Naive thymus-derived CD4-positive, alpha-beta T cell (primary cell): ENCODE results near the gene DLX6. TPM values are rescaled to one million over a fixed set of nuclear protein-coding genes. Genes with fewer than 3 reads are reported as not detected.

Experiments
- ATAC-seq: fragments of 150-1000 bp; cut with Tn5 transposase; 2 replicates; pipeline ENCODE4 v1.10.0; 2021; ENCODE audit warnings: mild to moderate bottlenecking, moderate library complexity
- CTCF ChIA-PET: fragments of 350-600 bp; sonication (Branson Sonifier 250); formaldehyde crosslinking; loops from one replicate; lab custom pipeline; 2021; ENCODE audit warnings: antibody characterized with exemption; lab: Charles Lee
- POLR2A ChIA-PET: fragments of 350-600 bp; sonication (Branson Sonifier 250); formaldehyde crosslinking; loops from one replicate; lab custom pipeline; 2021; ENCODE audit warnings: antibody characterized with exemption, inconsistent platforms; lab: Charles Lee
- DNase-seq, 9 donors: peaks; one replicate each; pipeline versions ENCODE4 v3.0.0 to v3.0.0-alpha.2; 2020 to 2022; ENCODE audit warnings: mixed read lengths in 1 of 9
- H3K27ac ChIP-seq: one replicate; pipeline ENCODE4 v1.7.0; 2013; ENCODE audit warnings: mild to moderate bottlenecking, low read depth, low read length, moderate library complexity
- H3K27me3 ChIP-seq, 2 donors: one replicate each; pipeline ENCODE4 v1.7.0; 2013; ENCODE audit warnings: low read length in 2 of 2, mild to moderate bottlenecking in 2 of 2, moderate library complexity in 2 of 2; ENCODE audit not compliant: control insufficient read depth in 2 of 2, insufficient read depth in 2 of 2
- H3K36me3 ChIP-seq, 3 experiments: 1 replicate in 2 of 3; 2 replicates in 1 of 3; pipeline ENCODE4 v1.7.0; 2013; ENCODE audit warnings: low read length in 3 of 3, mild to moderate bottlenecking in 3 of 3, moderate library complexity in 1 of 3; ENCODE audit not compliant: insufficient read depth in 3 of 3, control insufficient read depth in 2 of 3
- H3K4me1 ChIP-seq, 2 donors: one replicate each; pipeline ENCODE4 v1.7.0; 2013; ENCODE audit warnings: low read length in 2 of 2, mild to moderate bottlenecking in 2 of 2, moderate library complexity in 1 of 2; ENCODE audit not compliant: control insufficient read depth in 2 of 2, insufficient read depth in 2 of 2
- H3K4me3 ChIP-seq: 2 replicates; pipeline ENCODE4 v1.7.0; 2013; ENCODE audit warnings: mild to moderate bottlenecking, low read length
- H3K9me3 ChIP-seq, 3 experiments: 1 replicate in 2 of 3; 2 replicates in 1 of 3; pipeline ENCODE4 v1.7.0; 2013; ENCODE audit warnings: low read length in 3 of 3; ENCODE audit not compliant: control insufficient read depth in 2 of 3
- H3K27ac Mint-ChIP-seq, 9 donors: one replicate each; pipeline ENCODE4 v1.8.0; 2020 to 2022; ENCODE audit warnings: mixed read lengths in 9 of 9, mild to moderate bottlenecking in 8 of 9, moderate library complexity in 5 of 9, inconsistent platforms in 2 of 9
- H3K27me3 Mint-ChIP-seq, 5 donors: one replicate each; pipeline ENCODE4 v1.8.0; 2021 to 2022; ENCODE audit warnings: mixed read lengths in 5 of 5, mild to moderate bottlenecking in 1 of 5
- H3K36me3 Mint-ChIP-seq, 5 donors: one replicate each; pipeline ENCODE4 v1.8.0; 2020 to 2022; ENCODE audit warnings: mixed read lengths in 5 of 5, mild to moderate bottlenecking in 3 of 5, inconsistent platforms in 1 of 5
- H3K4me1 Mint-ChIP-seq, 7 donors: one replicate each; pipeline ENCODE4 v1.8.0; 2020 to 2022; ENCODE audit warnings: mixed read lengths in 7 of 7, mild to moderate bottlenecking in 3 of 7, inconsistent platforms in 1 of 7
- H3K4me3 Mint-ChIP-seq, 10 donors: one replicate each; pipeline ENCODE4 v1.8.0; 2020 to 2022; ENCODE audit warnings: mild to moderate bottlenecking in 10 of 10, mixed read lengths in 10 of 10, moderate library complexity in 6 of 10, inconsistent platforms in 2 of 10
- H3K9me3 Mint-ChIP-seq, 11 donors: one replicate each; pipeline ENCODE4 v1.8.0; 2020 to 2022; ENCODE audit warnings: mixed read lengths in 11 of 11, mild to moderate bottlenecking in 4 of 11, inconsistent platforms in 1 of 11, moderate library complexity in 1 of 11
- intact Hi-C, 2 donors: fragments of 100-400 bp; cut with micrococcal nuclease; formaldehyde crosslinking; loops; one replicate each; pipeline ENCODE4 v1.15.1; 2023
- polyA plus RNA-seq, 2 donors: library from polyadenylated mRNA; unstranded; fragments of 300-500 nt; fragmentation: Illumina TruSeq; gene quantifications; one replicate each; pipeline ENCODE4 v1.2.3, GENCODE V29; 2021
- total RNA-seq, 6 experiments: library from RNA in 5 of 6; stranded (reverse) in 5 of 6; gene quantifications; 1 replicate in 5 of 6; 2 replicates in 1 of 6; pipeline ENCODE4 v1.2.3 and lab custom pipeline; 2021 to 2026

DLX6 gene
- total and polyA plus RNA-seq, 7 experiments from 2014 or later: not detected

DNA sequence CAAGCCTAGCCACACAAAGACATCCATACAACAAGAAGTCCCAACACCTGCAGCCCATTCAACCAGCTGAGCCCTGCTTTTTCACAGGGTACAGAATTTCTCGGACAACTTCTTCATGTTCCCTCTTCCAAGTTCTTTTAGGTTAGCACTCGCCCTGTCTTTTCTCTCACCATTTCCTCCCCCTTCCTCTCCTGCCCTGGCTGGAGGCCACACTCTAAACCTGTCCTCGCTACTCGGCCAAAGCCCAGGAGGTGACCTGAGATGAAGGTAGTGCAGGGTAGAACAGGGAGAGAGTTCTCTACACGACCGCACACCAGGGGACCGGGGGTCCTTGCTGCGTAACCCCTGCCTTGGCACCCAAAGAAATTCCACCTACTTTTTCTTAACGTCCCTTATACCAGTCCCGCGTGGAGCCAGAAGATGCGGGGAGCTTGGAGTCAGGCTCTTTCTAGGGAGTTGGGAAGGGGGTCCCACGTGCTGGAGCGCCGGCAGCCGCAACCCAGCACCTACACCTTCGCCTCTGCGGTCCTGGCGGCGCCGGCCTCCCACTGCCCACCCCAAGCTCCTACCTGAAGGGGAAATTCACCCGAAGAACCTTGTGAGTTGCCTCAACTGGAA lies 16.0 kb upstream of the DLX6 start:
- Mint-ChIP-seq H3K36me3 (peaks cover 0 to 10% (median 3%) of the 10 kb centered on the region in 5 donors), H3K9me3 (peaks cover 0 to 27% (median 6%) of the 10 kb centered on the region in 11 donors), H3K4me1 (peaks cover 0 to 11% (median 0%) of the 10 kb centered on the region in 7 donors), H3K4me3 (no peak overlapping the region), H3K27me3 (peaks cover 75 to 95% (median 86%) of the 10 kb centered on the region in 5 donors), H3K27ac (no peak overlapping the region)
- ATAC-seq (no peak), DNase-seq (no peak)
- ChIA-PET POLR2A (no interaction called here), CTCF (no interaction called here)
- H3K4me1 ChIP-seq: no peaks in the 10 kb centered on the region
- no peak overlapping the region for H3K4me3 ChIP-seq
- intact Hi-C loops: no loop called here
- H3K27ac ChIP-seq: no peak overlapping the region
- no peaks in the 10 kb centered on the region for H3K36me3 ChIP-seq
- H3K27me3 ChIP-seq: peaks cover 6 to 19% of the 10 kb centered on the region in 2 donors
- H3K9me3 ChIP-seq: peaks cover 0 to 11% (median 0%) of the 10 kb centered on the region in 3 experiments

DNA sequence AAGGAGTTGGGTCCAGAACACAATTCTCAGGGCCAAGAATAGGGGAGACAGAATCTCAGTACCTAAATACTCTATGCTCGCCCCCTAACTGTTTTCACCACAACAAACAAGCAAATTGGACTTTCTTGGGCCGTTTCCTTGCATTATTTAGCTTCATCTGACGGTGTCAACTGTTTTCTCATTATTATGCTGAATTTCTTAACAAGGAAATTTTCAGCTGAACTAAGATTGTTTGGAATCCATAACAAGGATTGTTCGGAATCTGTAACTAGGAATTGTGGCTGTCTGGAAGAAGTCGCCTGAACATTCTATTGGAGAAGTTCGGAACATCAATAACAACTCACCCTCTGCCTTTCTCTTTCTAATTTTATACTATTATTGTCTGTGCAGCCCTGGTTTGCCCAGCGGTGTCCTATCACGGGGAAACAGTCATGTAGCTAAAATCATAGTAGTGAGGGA lies 15.5 kb upstream of the DLX6 start:
- ChIA-PET CTCF (no interaction called here), POLR2A (no interaction called here)
- H3K4me3 ChIP-seq: no peak overlapping the region
- peaks cover 0 to 10% (median 3%) of the 10 kb centered on the region in 5 donors for H3K36me3 Mint-ChIP-seq
- H3K9me3 ChIP-seq: peaks cover 0 to 11% (median 0%) of the 10 kb centered on the region in 3 experiments
- peaks cover 6 to 23% of the 10 kb centered on the region in 2 donors for H3K27me3 ChIP-seq
- H3K4me1 ChIP-seq: no peaks in the 10 kb centered on the region
- ATAC-seq: no peak
- H3K36me3 ChIP-seq: no peaks in the 10 kb centered on the region
- no peak overlapping the region for H3K4me3 Mint-ChIP-seq
- peaks cover 75 to 96% (median 90%) of the 10 kb centered on the region in 5 donors for H3K27me3 Mint-ChIP-seq
- no peak for DNase-seq
- H3K27ac ChIP-seq: no peak overlapping the region
- no peak overlapping the region for H3K27ac Mint-ChIP-seq
- peaks cover 0 to 32% (median 7%) of the 10 kb centered on the region in 11 donors for H3K9me3 Mint-ChIP-seq
- peaks cover 0 to 11% (median 0%) of the 10 kb centered on the region in 7 donors for H3K4me1 Mint-ChIP-seq
- intact Hi-C loops: no loop called here

DNA sequence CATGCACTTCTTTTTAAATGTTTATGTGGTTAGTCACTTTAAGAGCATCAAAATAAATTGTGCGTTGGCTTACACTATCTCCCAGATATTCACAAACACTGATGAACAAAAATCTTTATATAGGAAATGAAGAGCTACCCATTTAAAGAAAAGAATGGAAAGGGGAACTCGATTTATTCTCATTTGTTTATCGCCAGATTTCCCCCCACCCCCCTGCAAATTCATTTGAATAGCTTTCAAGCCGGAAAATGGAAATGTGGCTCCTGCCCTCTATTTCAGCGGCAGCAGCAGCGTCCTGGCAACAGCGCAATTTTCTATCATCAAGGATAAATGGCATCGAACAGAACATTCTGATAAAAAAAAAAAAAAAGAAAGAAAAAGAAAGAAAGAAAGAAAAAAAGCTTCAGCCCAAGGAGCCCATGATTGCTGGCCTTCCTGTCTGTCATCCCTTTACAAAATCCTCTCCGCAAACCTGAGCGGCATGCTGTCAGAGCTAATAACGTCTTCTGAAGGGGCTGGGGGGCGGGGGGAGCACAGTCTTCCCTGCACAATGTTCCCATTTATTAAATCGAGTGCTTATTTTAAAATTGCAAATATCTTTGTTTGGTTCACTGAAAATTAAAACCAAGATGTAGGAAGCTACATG lies 13.7 kb upstream of the DLX6 start:
- no peak for DNase-seq
- peaks cover 0 to 10% (median 3%) of the 10 kb centered on the region in 5 donors for H3K36me3 Mint-ChIP-seq
- Histone ChIP-seq H3K27me3 (peaks cover 8 to 25% of the 10 kb centered on the region in 2 donors), H3K36me3 (no peaks in the 10 kb centered on the region), H3K27ac (no peak overlapping the region), H3K4me1 (no peaks in the 10 kb centered on the region), H3K9me3 (peaks cover 0 to 11% (median 0%) of the 10 kb centered on the region in 3 experiments), H3K4me3 (no peak overlapping the region)
- POLR2A ChIA-PET: no interaction called here
- H3K4me1 Mint-ChIP-seq: peaks cover 0 to 11% (median 0%) of the 10 kb centered on the region in 7 donors
- peaks cover 82 to 95% (median 92%) of the 10 kb centered on the region in 5 donors for H3K27me3 Mint-ChIP-seq
- CTCF ChIA-PET: no interaction called here
- no peak overlapping the region for H3K27ac Mint-ChIP-seq
- H3K9me3 Mint-ChIP-seq: peaks cover 0 to 41% (median 7%) of the 10 kb centered on the region in 11 donors
- intact Hi-C loops: no loop called here
- no peak overlapping the region for H3K4me3 Mint-ChIP-seq
- ATAC-seq: no peak

DNA sequence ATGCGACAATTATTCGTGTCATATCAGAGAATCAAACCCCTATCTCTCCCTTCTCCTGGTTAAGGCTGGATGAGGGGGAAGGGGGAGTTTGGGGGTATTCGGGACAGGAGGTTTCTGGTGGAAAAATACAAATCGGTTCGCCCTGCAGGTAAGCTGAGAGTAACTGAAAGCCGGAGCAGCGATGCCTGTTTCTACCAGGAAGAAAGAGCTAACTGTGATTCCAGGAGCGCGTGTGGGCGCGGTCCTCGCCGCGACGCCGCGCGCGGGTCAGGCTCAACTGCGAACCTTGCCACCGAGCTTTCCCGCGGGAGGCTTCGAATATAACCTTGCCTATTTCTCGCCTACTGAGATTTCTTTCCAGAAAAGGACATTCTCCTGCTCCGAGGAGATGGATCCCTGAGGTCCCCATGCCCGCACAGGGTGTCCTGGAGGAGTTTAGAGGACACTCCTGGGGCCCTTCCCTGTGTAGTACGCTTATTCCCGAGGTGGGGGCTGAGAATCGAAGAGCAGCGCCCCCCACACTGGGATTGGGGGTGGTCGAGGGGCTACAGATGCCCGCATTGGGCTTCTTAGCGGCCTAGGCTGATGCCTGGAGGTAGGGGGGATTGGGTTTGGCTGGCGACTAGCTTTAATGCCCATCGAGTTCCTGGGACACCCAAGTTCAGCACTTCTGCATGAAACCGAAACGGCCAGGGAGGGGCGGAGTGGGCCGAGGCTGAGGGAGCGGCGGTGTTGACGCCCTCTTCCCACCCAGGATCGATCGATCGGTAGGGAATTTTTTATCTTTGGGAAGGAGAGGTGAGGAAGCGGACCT lies 13.0 kb upstream of the DLX6 start:
- intact Hi-C loops: no loop called here
- Histone ChIP-seq H3K36me3 (no peaks in the 10 kb centered on the region), H3K27me3 (peaks cover 8 to 32% of the 10 kb centered on the region in 2 donors), H3K27ac (no peak overlapping the region), H3K4me3 (no peak overlapping the region), H3K9me3 (peaks cover 0 to 11% (median 0%) of the 10 kb centered on the region in 3 experiments), H3K4me1 (no peaks in the 10 kb centered on the region)
- Mint-ChIP-seq H3K9me3 (peaks cover 0 to 48% (median 9%) of the 10 kb centered on the region in 11 donors), H3K36me3 (peaks cover 0 to 10% (median 3%) of the 10 kb centered on the region in 5 donors), H3K27ac (no peak overlapping the region), H3K4me1 (peaks cover 0 to 11% (median 0%) of the 10 kb centered on the region in 7 donors), H3K27me3 (peaks cover 88 to 95% (median 94%) of the 10 kb centered on the region in 5 donors), H3K4me3 (peak overlapping the region in 1 of 10 donors; percentile 60)
- CTCF ChIA-PET: no interaction called here
- POLR2A ChIA-PET: no interaction called here
- DNase-seq: no peak
- no peak for ATAC-seq

DNA sequence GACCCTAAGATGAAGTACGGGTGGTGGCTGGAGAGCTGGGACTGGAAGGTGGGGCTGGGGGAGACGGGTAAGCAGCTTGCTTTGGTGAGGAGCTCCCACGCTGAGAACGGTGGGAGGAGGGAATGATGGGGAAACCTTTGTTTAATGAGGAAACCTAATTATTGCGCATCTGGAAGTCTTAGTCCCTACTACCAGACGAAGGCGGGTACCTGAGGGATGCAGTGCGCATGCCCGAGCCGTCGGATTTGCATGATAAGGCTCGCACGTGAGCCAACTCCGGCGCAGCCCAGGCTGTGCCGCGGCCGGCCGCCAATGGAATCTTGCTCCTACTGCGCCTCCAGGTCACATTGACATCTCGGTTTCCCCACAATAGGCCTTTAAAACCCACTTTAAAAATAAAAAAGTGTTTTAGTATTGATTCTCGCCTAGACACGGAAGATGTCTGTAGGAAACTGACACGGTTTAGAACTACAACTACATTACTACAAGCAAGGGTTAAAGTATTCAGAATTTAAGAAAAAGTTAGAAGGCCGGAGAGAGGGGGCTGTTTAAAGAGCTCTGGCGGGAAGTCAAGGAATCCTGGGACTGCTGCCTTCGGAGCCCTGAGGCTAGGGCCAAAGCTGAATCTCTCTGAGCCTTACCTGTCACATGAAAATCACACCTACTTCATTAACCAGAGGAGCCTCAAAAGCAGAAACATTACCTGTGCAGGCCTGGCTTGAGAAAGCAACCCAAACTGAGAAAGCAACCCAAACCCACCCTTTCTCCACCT lies 12.1 kb upstream of the DLX6 start:
- no peak overlapping the region for H3K27ac Mint-ChIP-seq
- Histone ChIP-seq H3K36me3 (no peaks in the 10 kb centered on the region), H3K27me3 (peaks cover 6 to 39% of the 10 kb centered on the region in 2 donors), H3K4me3 (no peak overlapping the region), H3K27ac (no peak overlapping the region), H3K9me3 (peaks cover 0 to 11% (median 0%) of the 10 kb centered on the region in 3 experiments), H3K4me1 (no peaks in the 10 kb centered on the region)
- H3K4me3 Mint-ChIP-seq: peak overlapping the region in 1 of 10 donors; percentile 60
- DNase-seq (no peak), ATAC-seq (no peak)
- CTCF ChIA-PET: no interaction called here
- H3K36me3 Mint-ChIP-seq: peaks cover 0 to 10% (median 3%) of the 10 kb centered on the region in 5 donors
- POLR2A ChIA-PET: no interaction called here
- intact Hi-C loops: no loop called here
- H3K9me3 Mint-ChIP-seq: peaks cover 0 to 50% (median 9%) of the 10 kb centered on the region in 11 donors
- H3K4me1 Mint-ChIP-seq: peaks cover 0 to 13% (median 0%) of the 10 kb centered on the region in 7 donors
- peaks cover 91 to 96% (median 94%) of the 10 kb centered on the region in 5 donors for H3K27me3 Mint-ChIP-seq

DNA sequence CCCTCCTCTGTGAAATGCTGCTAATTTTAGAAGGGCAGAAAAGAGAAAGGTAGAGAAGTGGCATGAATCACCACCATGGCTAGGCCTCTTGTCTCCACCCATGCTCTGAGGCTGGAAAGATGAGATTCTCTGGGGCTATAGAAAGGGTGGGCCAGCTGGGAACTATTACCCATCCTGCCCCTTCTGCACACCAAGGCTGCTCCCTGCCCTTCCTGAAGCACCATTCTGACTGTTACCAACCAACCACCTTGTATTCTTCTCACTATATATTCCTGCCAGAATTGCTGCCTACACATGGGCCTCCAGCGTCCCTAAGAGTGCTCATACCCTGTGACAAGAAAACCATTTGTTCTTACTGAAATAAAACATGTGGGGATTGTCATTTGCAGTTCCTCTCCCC lies 11.4 kb upstream of the DLX6 start:
- ATAC-seq (no peak), DNase-seq (no peak)
- Mint-ChIP-seq H3K4me3 (no peak overlapping the region), H3K27ac (no peak overlapping the region), H3K36me3 (peaks cover 0 to 10% (median 3%) of the 10 kb centered on the region in 5 donors), H3K27me3 (peaks cover 91 to 95% (median 93%) of the 10 kb centered on the region in 5 donors), H3K4me1 (peaks cover 0 to 13% (median 3%) of the 10 kb centered on the region in 7 donors), H3K9me3 (peaks cover 0 to 50% (median 9%) of the 10 kb centered on the region in 11 donors)
- H3K9me3 ChIP-seq: peaks cover 0 to 11% (median 0%) of the 10 kb centered on the region in 3 experiments
- ChIA-PET CTCF (no interaction called here), POLR2A (no interaction called here)
- H3K4me3 ChIP-seq: no peak overlapping the region
- peaks cover 6 to 39% of the 10 kb centered on the region in 2 donors for H3K27me3 ChIP-seq
- no peak overlapping the region for H3K27ac ChIP-seq
- intact Hi-C loops: loop anchor here in 1 of 2 donors (2.0 kb wide), 1 partner anchor 33 kb away; no protein-coding TSS in a partner anchor
- H3K4me1 ChIP-seq: no peaks in the 10 kb centered on the region
- H3K36me3 ChIP-seq: no peaks in the 10 kb centered on the region
